ENCODE results near the gene GIMAP6.
"Not testable (repeated sequence)": the region's sequence is repeated elsewhere in the genome, so short reads cannot be mapped to it uniquely, and the experiment has no call there.

The GIMAP6 gene

GRCh38 chr7:150620061-150620460 is 12.1 kb downstream of the GIMAP6 start:
- no peak for ATAC-seq
- TF ChIP-seq ARNTL (CRISPR knock-in tag; IDR thresholded peaks at IDR 0.05; ENCODE audit: borderline replicate concordance, low read depth): no peak
- no peak for TF ChIP-seq OSR1 (CRISPR knock-in tag; IDR thresholded peaks at IDR 0.05)
- TF ChIP-seq, protein P1, sequence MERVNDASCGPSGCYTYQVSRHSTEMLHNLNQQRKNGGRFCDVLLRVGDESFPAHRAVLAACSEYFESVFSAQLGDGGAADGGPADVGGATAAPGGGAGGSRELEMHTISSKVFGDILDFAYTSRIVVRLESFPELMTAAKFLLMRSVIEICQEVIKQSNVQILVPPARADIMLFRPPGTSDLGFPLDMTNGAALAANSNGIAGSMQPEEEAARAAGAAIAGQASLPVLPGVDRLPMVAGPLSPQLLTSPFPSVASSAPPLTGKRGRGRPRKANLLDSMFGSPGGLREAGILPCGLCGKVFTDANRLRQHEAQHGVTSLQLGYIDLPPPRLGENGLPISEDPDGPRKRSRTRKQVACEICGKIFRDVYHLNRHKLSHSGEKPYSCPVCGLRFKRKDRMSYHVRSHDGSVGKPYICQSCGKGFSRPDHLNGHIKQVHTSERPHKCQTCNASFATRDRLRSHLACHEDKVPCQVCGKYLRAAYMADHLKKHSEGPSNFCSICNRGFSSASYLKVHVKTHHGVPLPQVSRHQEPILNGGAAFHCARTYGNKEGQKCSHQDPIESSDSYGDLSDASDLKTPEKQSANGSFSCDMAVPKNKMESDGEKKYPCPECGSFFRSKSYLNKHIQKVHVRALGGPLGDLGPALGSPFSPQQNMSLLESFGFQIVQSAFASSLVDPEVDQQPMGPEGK (CRISPR knock-in tag; IDR thresholded peaks at IDR 0.05; ENCODE audit: borderline replicate concordance): no peak
- TF ChIP-seq BACH2 (CRISPR knock-in tag; IDR thresholded peaks at IDR 0.05; ENCODE audit: borderline replicate concordance): no peak
- no peak for TF ChIP-seq SNAI2 (CRISPR knock-in tag; IDR thresholded peaks at IDR 0.05)
- no peak for TF ChIP-seq PPARA (CRISPR knock-in tag; IDR thresholded peaks at IDR 0.05; ENCODE audit: borderline replicate concordance)
- TF ChIP-seq TSHZ2 (CRISPR knock-in tag; IDR thresholded peaks at IDR 0.05): no peak
- TF ChIP-seq ESRRG (CRISPR knock-in tag; IDR thresholded peaks at IDR 0.05): no peak
- no peak for TF ChIP-seq ZFP3 (CRISPR knock-in tag; IDR thresholded peaks at IDR 0.05)
- TF ChIP-seq RARB (CRISPR knock-in tag; IDR thresholded peaks at IDR 0.05): no peak
- no peak for TF ChIP-seq CREB5 (CRISPR knock-in tag; IDR thresholded peaks at IDR 0.05; ENCODE audit: low read depth)
- TF ChIP-seq TCF4 (CRISPR knock-in tag; IDR thresholded peaks at IDR 0.05; ENCODE audit: borderline replicate concordance): no peak
- TF ChIP-seq ZNF565 (CRISPR knock-in tag; conservative IDR thresholded peaks at IDR 0.05; ENCODE audit: low read depth): no peak
- TF ChIP-seq ZNF70 (CRISPR knock-in tag; IDR thresholded peaks at IDR 0.05): no peak
- TF ChIP-seq TOX (CRISPR knock-in tag; IDR thresholded peaks at IDR 0.05; ENCODE audit: borderline replicate concordance): no peak
- no peak for TF ChIP-seq ISL1 (CRISPR knock-in tag; IDR thresholded peaks at IDR 0.05)
- TF ChIP-seq ZNF8 (CRISPR knock-in tag; IDR thresholded peaks at IDR 0.05): no peak
- no peak for TF ChIP-seq CSDC2 (CRISPR knock-in tag; IDR thresholded peaks at IDR 0.05)

- not testable (repeated sequence) for ATAC-seq
Measured at GRCh38 chr7:150615221-150615755, 16.9 kb downstream of the GIMAP6 start.

DNA sequence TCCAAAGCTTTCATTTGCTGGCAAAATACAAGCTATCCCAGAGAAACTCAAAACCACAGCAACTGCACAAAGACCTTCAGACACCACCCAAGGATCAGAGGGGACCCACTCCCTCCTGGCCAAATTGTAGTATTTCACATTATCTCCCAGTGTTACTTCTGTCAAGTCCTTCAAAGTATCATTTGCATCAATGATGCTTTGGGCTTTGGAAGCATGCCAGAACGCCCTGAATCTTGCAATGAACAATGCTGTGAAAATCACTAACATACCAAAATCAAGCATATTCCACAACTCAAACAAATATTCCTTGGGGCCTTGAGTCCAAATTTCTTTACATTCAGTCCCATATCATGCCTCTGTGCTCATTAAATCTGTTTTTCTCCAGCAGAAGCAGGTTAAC is 17.8 kb downstream of the GIMAP6 start:
- not testable (repeated sequence) for ATAC-seq

DNA sequence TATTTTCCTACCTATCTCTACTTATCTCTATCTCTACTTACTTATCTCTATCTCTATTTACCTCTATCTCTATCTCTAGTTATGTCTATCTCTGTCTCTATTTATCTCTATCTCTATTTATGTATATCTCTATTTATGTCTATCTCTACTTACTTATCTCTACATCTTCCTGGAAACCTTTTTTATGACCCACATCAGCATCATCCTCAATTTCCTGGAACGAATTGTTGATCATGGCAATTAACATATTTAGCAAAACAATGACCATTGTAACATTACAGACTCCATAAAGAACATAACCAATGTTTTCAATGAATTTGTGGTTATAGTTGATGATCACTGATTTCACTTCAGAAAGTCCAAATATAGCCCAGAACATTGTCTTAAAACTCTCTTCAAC is 18.3 kb downstream of the GIMAP6 start:
- TF ChIP-seq SNAI2 (CRISPR knock-in tag; IDR thresholded peaks at IDR 0.05) (no peak), ZC3H10 (CRISPR knock-in tag; IDR thresholded peaks at IDR 0.05) (no peak), RARB (CRISPR knock-in tag; IDR thresholded peaks at IDR 0.05) (no peak), BACH2 (CRISPR knock-in tag; IDR thresholded peaks at IDR 0.05; ENCODE audit: borderline replicate concordance) (no peak), ZFP3 (CRISPR knock-in tag; IDR thresholded peaks at IDR 0.05) (no peak), CREB5 (CRISPR knock-in tag; IDR thresholded peaks at IDR 0.05; ENCODE audit: low read depth) (no peak), TOX (CRISPR knock-in tag; IDR thresholded peaks at IDR 0.05; ENCODE audit: borderline replicate concordance) (no peak), PPARA (CRISPR knock-in tag; IDR thresholded peaks at IDR 0.05; ENCODE audit: borderline replicate concordance) (no peak), ZFP30 (CRISPR knock-in tag; IDR thresholded peaks at IDR 0.05) (no peak), CSDC2 (CRISPR knock-in tag; IDR thresholded peaks at IDR 0.05) (no peak), ZNF70 (CRISPR knock-in tag; IDR thresholded peaks at IDR 0.05) (no peak), ZNF8 (CRISPR knock-in tag; IDR thresholded peaks at IDR 0.05) (no peak), ZNF565 (CRISPR knock-in tag; conservative IDR thresholded peaks at IDR 0.05; ENCODE audit: low read depth) (no peak), POU6F1 (CRISPR knock-in tag; IDR thresholded peaks at IDR 0.05; ENCODE audit: borderline replicate concordance, low read depth) (no peak), ESRRG (CRISPR knock-in tag; IDR thresholded peaks at IDR 0.05) (no peak), GLIS3 (CRISPR knock-in tag; IDR thresholded peaks at IDR 0.05) (no peak), OSR1 (CRISPR knock-in tag; IDR thresholded peaks at IDR 0.05) (no peak), CSRNP3 (CRISPR knock-in tag; IDR thresholded peaks at IDR 0.05) (no peak), TCF4 (CRISPR knock-in tag; IDR thresholded peaks at IDR 0.05; ENCODE audit: borderline replicate concordance) (no peak)
- TF ChIP-seq, protein P1 (CRISPR knock-in tag; IDR thresholded peaks at IDR 0.05; ENCODE audit: borderline replicate concordance): no peak
- ATAC-seq: no peak
